GM19328 (cell line): ENCODE data around the gene FGD2.

Source experiments
- ATAC-seq: cut with Tn5 transposase; IDR thresholded peaks from one replicate; pipeline ENCODE4 v1.9.1; 2021; ENCODE audit warnings: mild to moderate bottlenecking, moderate library complexity; ENCODE audit not compliant: unreplicated experiment

Gene FGD2

GRCh38 chr6:36970892-36971842, 34.3 kb upstream of the FGD2 start:
- ATAC-seq: no peak

- ATAC-seq: no peak
Measured at GRCh38 chr6:36971921-36972673, 33.4 kb upstream of the FGD2 start.

GRCh38 chr6:36973190-36973589, 32.3 kb upstream of the FGD2 start:
- ATAC-seq: no peak

- no peak for ATAC-seq
Measured at GRCh38 chr6:36973647-36974046, 31.8 kb upstream of the FGD2 start.

GRCh38 chr6:36975231-36976006, 30.0 kb upstream of the FGD2 start:
- no peak for ATAC-seq

GRCh38 chr6:36976007-36976264, 29.5 kb upstream of the FGD2 start:
- no peak for ATAC-seq

GRCh38 chr6:36976509-36976908, 28.9 kb upstream of the FGD2 start:
- ATAC-seq: no peak

- no peak for ATAC-seq
Measured at GRCh38 chr6:36976931-36977330, 28.5 kb upstream of the FGD2 start.

GRCh38 chr6:36977470-36977941, 27.9 kb upstream of the FGD2 start:
- ATAC-seq: no peak

- no peak for ATAC-seq
Measured at GRCh38 chr6:36978421-36979346, 26.8 kb upstream of the FGD2 start.

GRCh38 chr6:36979347-36979742, 26.1 kb upstream of the FGD2 start:
- ATAC-seq: no peak

- ATAC-seq: no peak
Measured at GRCh38 chr6:36980129-36980528, 25.3 kb upstream of the FGD2 start.

- ATAC-seq: no peak
Measured at GRCh38 chr6:36980876-36981619, 24.4 kb upstream of the FGD2 start.

- no peak for ATAC-seq
Measured at GRCh38 chr6:36983538-36983937, 21.9 kb upstream of the FGD2 start.

- ATAC-seq: no peak
Measured at GRCh38 chr6:36984581-36985416, 20.7 kb upstream of the FGD2 start.

- no peak for ATAC-seq
Measured at GRCh38 chr6:36985417-36985807, 20.0 kb upstream of the FGD2 start.

GRCh38 chr6:36985808-36986703, 19.4 kb upstream of the FGD2 start, which contains the start of gene MTCH1:
MTCH1 (minus strand) TSS chr6:36986196; CDS start chr6:36986173, 23 bp downstream.
- ATAC-seq: peak; percentile 89

- no peak for ATAC-seq
Measured at GRCh38 chr6:36986704-36987047, 18.8 kb upstream of the FGD2 start.
